HG02938 (cell line): ENCODE measurements around the gene LAMTOR4.
A peak's percentile ranks its signal among the peaks of the same experiment; 100 is the strongest.
"Not testable (repeated sequence)": the region's sequence is repeated elsewhere in the genome, so short reads cannot be mapped to it uniquely, and the experiment has no call there.

ENCODE experiments used
- ATAC-seq: cut with Tn5 transposase; IDR thresholded peaks from one replicate; pipeline ENCODE4 v1.9.1; 2021; ENCODE audit warnings: mild to moderate bottlenecking, moderate library complexity; ENCODE audit not compliant: unreplicated experiment

Gene LAMTOR4

DNA sequence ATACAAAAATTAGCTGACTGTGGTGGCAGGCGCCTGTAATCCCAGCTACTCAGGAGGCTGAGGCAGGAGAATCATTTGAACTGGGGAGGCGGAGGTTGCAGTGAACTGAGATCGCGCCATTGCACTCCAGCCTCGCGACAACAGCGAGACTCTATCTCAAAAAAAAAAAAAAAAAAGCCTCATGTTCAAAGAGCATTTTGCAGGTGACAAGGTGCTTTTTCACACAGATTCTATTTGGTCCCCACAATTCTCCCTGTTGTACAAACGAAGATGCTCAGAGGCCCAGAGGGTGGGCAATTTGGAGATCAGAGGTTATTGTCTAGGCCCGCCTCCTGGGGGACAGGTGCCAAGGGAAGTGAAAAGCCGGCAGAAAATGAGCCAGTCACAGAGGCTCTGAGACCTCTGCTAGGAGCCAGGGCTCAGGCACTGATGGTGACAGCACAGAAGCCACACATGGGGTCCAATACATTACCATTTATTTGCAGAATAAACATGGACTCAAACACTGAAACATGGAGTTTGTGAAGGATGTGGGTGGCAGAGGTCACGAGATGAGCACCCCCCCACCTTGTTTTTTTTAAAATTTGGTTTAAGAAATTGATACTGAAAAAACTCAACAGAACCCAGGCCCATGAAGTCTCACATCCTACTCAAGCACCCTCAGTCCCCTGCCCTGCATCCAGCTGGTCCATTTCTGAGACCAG lies 20.6 kb downstream of the LAMTOR4 start:
- ATAC-seq: no peak

DNA sequence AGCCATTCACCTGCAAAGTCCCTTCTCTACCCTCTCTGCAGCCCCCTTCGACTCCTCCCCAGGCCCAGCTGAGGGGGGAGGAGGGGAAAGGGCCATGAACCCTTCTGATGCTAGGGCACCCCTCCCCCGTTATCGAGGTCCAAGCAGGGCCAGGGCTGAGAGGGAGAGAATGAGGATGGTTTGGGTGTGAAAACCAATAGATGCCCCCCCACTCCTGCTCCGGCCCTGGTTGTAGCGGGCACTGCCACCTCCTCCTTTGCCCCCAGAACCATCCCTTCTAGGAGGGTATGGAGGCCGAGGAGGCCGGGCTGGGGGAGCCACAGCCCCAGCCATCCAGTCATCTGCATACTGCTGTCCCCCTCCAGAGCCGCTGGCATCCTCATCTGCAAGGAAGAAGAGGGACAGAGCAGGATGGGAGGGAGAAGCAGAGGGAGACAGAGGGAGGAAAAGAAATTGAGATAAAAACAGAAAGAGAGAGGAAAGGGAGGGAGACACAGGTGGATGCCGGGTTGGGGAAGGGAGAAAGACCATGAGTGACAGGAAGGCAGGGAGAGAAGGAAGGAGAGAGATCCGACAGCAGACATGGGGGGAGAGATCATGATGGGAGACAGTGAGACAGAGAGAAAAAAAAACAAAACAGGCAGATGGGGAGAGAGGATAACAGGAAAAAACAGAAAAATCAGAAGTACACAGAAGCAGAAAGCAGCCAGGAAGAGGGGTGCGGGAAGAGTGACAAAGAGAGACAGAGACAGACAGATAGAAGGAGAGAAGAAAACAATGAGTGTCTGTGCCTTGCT lies 21.6 kb downstream of the LAMTOR4 start:
- no peak for ATAC-seq

DNA sequence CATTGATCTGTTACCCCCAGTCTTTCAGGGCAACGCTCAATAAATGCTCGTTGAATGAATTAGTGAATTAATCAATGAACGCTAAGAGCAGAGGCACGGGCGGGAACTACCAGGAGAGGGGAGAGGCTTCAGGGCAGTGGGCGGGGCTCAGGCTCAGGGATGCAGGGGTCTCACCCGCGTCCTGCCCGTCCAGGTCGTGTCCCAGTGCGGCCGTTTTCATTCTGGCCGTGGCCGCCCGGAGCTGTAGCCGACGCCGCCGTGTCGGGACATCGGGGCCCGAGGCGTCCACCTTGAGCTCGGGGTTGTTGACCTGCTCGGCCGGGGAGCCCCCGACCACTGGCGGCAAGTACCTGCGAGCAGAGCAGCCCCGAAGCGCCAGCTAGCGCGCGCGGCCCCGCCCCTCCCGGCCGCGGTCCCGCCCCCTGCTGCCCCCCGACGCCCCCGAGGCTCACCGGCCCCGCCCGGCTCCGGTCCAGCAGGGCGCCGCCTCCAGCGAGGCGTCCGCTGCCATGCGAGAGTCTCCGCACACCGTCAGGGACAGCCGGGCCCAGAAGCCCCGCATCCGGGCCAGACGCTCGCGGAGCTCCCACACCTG lies 22.5 kb downstream of the LAMTOR4 start:
- no peak for ATAC-seq

DNA sequence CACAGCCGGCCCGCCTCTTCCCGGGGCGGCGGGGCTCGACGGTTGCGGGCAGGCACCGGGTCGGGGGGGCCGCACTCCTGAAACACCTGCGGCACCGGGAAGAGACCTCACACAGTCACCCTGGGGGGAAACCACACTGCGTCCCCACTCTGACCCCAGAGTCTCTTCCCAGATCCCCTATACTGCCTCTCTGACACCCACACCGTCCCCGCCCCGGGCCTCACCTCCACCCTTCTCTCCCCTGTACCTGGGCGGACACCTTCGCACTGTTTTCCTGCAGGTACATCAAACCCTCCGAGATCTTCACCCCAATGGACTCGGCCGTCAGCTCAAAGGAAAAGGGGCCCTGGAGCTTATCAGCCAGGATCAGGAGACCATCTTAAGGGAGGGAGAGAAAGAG lies 23.1 kb downstream of the LAMTOR4 start:
- no peak for ATAC-seq

DNA sequence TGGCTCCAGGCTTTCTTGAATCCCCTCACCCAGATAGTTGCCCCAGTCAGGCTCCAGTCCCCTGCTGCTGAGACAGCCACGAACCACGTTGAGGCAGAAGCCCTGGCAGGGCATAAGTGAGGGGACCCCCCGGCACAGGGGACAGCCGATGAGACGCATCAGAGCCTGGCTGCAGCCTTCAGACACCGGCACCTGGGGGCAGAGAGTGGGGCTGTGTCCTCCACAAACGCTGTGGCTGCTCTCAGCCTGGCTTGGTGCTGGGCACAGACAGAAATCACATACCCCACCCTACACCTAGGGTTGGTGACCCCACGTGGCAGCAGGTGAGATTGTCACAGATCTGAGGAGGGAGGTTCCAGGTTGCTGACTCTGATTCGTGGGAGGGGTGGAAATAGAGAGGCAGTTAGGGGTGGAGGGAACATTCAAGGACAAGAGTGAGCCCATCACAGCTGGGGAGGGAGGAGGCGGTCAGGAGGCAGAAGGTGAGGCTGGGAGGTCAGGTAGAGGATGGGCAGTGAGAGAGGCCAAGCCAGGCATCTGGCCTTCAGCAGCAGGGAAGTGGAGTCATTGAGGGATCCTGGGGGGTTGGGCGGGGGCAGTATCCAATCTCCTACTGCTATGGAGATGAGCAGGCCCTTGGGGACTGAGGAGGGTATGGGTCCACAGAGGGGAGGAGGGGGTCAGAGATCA lies 25.2 kb downstream of the LAMTOR4 start:
- no peak for ATAC-seq

DNA sequence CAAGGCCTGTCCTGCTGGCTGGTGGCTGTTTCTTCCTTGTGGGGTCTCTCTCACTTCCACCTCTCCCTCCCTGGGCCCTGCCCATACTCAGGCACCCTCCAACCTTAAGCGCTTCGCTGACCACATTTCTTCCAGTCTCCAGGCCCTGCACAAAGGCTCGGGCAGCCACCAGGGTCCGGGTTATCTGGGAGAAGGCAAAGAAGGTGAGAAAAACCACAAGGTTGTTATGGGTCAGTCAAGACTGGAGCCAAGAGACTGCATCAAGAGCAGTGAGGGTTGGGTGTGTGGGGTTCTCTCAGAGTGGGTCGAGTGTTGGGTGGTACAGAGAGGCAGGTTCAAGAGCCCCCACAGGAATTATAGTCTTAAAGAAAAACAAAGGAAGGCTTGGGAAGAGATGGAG lies 25.9 kb downstream of the LAMTOR4 start:
- ATAC-seq: no peak

DNA sequence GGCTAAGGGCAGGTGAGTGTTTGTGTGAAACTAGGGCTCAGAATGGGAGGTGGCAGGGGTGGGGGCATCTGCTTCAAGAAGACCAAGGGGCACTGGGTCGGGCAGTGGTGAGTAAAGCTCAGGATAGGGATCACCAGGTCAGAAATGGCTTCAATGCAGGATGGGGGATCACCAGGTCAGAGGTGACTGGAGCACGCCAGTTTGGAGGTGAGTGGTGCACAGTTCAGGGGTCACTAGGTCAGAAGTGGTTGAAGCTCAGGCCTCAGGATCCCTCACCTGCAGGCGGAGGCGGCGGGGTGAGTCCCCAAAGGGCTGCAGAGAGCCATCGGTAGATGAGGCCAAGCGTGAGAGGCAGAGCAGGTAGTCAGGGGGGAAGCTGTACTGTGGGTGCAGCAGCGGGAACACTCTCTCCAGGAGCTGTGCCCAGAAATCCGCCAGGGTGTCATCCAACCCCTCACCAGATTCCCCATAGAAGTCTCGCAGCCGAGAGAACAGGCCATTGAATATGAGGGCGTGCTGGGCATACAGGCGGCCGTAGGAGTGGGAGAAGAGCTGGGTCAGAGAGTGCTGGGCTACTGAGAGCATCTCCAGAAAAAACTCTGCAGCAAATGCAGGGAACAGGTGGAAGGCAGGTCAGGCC lies 26.7 kb downstream of the LAMTOR4 start:
- ATAC-seq: no peak

DNA sequence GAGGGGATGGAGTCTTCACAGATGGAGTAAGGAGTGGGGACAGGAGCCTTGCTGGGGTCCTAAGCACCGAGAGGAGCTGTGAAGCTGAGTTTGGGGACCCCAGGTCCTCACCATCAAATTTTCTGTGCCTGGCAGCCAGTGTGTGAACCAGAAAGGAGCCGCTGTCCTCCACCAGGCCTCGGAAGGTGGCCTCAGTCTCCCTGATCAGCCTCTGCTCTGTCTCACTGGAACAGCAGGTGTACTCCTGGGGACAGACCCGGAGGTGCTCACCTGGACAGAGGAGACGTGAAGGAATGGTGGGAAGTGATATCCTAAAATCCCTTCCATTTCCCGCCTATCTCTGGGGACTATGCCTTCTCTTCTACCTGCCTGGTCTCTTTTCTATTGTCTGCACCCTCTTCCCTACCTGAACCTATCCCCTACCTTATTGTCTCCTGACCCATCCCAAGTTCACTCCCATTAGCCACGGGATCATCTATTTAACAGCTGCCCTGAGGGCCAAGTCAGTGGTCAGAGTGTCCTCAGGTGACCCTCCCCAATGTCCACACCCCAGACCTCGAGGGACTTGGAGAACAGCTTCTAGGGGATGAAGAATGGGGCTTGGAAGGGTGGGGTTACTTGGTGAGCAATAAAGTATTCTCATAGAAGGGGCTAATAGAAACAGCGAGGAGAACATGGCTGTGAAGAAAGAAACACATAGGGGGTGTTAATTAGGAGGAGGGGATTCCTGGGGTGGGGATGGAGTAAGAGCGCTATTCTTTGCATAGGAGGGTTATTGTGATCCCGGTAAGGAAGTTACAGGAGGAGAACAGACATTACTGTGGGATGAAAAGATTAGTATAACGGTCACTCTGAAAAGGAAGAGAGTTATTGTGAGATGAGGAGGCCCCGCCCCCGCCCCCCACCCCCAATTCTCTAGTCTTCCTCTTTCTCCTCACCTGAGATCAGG lies 27.7 kb downstream of the LAMTOR4 start:
- ATAC-seq: no peak

DNA sequence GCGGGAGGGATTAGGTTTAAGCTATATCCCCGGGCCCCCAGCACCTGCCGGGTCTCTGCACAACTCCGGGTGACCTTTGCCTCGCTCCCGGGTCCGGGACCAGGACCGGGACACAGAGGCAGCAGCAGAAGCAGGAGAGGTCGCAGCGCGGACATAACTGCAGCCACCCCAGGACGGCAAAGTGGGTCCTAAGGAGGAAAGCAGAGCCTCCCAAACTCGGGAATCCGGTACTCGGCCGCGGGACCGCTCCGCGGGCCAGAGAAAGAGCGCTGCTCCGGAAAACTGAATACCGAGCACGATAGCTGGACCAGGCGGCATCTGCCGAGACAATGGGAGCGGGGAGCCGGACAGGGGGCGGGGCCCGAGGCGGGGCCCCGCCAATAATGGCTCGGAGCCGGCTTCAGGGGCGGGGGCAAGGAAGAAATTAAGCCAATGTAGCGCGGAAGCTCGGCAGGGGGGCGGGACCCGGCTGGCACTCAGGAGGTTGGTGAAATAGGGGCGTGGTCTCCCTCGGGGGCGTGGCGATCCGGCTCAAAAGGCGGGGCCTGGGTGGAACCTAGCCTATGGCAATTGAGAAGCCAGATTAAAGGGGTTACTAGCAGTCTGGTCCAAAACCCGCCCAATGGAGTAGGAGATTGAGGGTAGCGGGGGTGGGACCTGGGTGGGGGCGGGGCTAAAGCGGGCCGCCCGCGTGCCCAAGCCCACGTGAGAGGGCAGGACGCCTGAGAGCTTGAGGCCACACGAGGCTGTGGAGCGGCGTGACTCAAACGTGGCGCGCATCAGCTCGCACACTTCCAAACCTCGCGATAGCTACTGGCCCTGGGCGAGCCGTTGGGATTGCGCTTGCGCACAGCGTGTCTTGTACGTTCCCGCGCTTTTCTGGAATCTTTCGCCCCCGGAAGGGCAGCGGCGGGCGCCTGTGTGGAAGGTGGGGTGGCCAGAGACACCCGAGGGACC lies 28.6 kb downstream of the LAMTOR4 start, which contains the start of the genes GPC2 and STAG3:
Gene GPC2, minus strand, starts transcription at position 337 of the 957 bp plus-strand sequence. Its CDS starts 182 bp downstream, at position 155.
Gene STAG3, plus strand, starts transcription at position 874 of the 957 bp plus-strand sequence. CDS start 2,639 bp downstream, outside the sequence.
- ATAC-seq: peak; percentile 67

DNA sequence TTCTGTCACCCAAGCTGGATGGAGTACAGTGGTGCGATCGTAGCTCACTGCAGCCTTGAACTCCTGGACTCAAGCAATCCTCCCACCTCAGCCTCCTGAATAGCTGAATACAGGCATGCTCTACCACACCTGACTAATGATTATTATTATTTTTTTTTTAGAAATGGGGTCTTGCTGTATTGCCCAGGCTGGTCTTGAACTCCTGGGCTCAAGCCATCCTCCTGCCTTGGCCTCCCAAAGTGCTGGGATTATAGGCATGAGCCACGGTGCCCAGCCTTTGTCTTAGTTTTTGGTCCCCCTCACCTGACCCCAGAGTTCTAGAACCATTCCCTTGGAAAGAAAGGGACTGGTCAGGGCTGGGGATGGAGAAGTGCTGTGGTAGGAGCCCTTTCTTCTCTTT lies 31.4 kb downstream of the LAMTOR4 start:
- ATAC-seq: not testable (repeated sequence)

DNA sequence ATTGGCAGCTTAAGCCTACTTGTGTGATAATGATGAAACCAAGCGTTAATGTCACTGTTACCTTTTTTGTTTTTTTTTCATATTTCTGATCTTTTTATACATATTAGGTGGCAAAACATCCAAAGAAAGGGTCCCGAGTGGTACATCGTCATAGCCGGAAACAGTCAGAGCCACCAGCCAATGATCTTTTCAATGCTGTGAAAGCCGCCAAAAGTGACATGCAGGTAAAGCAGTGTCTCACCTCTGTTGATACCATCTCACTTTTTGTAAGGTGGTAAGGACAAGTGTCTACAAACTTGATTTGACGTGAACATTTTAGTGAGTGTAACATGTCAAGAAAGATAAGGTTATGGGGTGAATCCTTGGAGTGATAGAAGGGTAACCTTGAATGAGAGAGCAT lies 33.9 kb downstream of the LAMTOR4 start:
- ATAC-seq: not testable (repeated sequence)

DNA sequence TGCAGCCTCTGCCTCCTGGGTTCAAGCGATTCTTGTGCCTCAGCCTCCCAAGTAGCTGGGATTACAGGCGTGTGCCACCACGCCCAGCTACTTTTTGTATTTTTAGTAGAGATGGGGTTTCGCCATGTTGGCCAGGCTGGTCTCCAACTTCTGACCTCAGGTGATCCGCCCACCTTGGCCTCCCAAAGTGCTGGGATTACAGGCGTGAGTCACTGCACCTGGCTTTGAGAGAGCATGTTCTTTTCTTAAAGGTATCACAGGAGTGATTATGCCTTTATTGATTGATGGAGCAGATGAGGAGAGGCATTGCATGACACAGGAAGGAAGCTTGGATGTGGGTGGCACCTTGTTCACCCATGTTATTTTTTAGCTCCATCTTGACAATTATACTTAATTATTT lies 34.4 kb downstream of the LAMTOR4 start:
- ATAC-seq: not testable (repeated sequence)

DNA sequence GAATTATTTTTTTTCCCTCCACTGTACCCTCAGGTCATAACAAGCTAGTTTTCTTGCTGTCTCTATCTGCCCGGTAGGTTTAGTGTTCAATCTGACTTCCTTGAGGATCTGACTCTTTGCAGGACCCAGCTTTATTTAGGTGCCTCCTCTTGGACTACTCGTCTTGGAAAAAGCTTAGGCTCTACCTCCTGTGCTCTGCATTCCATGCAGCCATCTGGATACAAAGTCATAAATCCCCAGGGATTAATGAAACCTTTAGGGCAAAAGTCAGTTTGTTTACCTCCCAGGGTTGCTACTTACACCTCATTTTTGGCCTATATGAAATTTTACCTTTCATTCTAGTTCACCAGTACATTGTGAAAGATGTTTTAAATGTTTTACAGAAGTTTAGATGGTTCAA lies 37.0 kb downstream of the LAMTOR4 start:
- ATAC-seq: no peak

DNA sequence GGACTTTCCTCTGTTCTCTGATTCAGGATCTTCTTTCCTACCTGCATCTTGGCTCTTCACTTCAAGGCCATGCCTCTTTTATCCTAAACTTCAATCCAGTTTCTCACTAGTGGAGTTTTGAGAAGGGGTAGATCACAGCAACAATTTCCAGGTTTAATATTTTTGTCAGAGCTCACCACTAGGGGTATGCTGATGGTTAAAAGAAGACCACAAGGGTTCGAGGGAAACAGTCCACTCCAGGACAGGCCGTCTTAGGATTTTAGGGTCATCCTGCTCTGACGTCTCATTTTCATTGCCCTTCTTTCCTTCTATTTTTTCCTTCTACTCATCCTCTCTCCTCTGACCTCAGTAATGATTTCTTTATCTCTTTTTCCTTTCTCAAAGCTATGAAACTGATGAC lies 40.3 kb downstream of the LAMTOR4 start:
- no peak for ATAC-seq

DNA sequence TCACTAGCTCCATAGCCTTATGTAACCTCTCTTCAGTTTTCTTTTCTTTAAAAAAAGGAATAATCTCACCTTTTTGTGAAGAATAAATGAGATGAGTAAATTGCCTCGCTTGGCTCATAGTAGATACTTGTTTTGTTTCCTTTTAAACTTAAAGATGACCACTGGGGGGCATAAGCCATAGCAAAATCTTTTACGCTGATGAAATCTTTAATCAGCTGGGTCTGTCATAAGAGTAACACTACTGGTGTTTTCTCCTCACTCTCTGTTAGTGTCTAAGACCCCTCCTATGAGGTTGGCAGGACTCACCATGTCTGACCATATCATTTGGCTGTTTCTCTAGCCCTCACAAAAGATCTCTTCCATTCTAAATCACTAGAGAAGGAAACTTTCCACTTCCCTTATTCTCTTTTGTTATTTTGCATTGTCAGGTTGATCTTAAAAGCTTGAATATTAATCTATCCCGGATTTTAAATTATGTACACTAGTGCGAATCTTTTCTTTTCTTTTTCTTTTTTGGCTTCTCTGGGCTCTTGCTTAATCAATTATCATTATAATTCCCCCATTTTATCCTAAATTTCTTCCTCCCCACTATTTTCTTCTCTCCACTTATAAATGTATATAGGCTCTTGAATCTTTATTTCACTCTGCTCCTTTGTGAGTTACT lies 41.5 kb downstream of the LAMTOR4 start:
- no peak for ATAC-seq

DNA sequence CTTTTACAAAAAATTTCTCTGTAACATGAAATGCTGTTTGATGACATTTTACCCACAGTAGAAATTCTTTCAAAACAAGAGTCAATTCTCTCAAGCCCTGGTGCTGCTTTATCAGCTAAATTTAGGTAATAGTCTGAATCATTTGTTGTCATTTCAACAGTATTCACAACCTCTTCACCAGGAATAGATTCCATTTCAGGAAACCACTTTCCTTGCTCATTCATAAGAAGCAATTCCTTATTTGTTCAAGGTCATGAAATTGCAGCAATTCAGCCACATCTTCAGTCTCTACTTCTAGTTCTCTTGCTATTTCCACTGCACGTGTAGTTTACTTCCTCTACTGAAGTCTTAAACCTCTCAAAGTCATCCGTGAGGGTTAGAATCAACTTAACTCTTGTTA lies 43.1 kb downstream of the LAMTOR4 start:
- no peak for ATAC-seq

DNA sequence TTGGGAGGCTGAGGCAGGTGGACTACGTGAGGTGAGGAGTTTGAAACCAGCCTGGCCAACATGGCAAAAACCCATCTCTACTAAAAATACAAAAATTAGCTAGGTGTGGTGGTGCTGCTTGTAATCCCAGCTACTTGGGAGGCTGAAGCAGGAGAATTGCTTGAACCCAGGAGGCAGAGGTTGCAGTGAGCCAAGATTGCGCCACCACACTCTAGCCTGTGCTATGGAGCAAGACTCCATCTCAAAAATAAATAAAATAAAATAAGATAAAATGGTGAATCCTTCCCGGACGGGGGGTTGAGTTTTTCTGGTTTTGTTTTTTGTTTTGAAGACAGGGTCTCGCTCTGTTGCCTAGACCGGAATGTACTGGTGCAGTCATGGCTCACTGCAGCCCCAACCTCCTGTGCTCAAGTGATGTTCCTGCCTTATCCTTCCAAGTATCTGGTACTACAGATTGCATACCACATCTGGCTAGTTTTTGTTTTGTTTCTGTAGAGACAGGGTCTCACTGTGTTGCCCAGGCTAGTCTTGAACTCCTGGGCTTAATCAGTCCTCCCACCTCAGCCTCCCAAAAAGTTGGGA lies 43.7 kb downstream of the LAMTOR4 start:
- ATAC-seq: not testable (repeated sequence)

DNA sequence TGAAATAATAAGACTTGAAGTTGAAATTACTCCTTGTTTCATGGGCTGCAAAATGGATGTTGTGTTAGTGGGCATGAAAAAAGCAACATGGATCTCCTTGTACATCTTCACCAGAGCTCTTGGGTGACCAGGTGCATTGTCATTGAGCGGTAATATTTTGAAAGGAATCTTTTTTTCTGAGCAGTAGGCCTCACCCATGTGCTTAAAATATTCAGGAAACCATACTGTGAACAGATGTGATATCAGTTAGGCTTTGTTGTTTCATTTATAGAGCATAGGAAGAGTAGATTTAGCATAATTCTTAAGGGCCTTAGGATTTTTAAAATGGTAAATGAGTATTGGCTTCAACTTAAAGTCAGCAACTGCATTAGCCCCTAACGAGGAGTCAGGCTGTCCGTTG lies 44.3 kb downstream of the LAMTOR4 start:
- no peak for ATAC-seq
